B cell (primary cell): ENCODE measurements around the gene EVA1A. TPM values are rescaled to one million over a fixed set of nuclear protein-coding genes. Genes with fewer than 3 reads are reported as not detected.

Experiments used
- ATAC-seq: fragments of 200-7000 bp; cut with Tn5 transposase; one replicate; pipeline ENCODE4 v1.10.0; 2021; ENCODE audit warnings: low read depth, mild to moderate bottlenecking, moderate number of reproducible peaks, moderate library complexity
- CTCF ChIA-PET: fragments of 350-600 bp; sonication (Branson Sonifier 250); formaldehyde crosslinking; loops from one replicate; lab custom pipeline; 2021; ENCODE audit warnings: antibody characterized with exemption, inconsistent platforms; lab: Charles Lee
- POLR2A ChIA-PET: fragments of 350-600 bp; sonication (Branson Sonifier 250); formaldehyde crosslinking; loops from one replicate; lab custom pipeline; 2021; ENCODE audit warnings: antibody characterized with exemption; lab: Charles Lee
- DNase-seq: peaks from one replicate; pipeline ENCODE4 v3.0.0; 2013
- H2AFZ ChIP-seq: 2 replicates; pipeline ENCODE4 v1.6.1; 2012; ENCODE audit warnings: mild to moderate bottlenecking, low read depth, low read length; ENCODE audit not compliant: insufficient read depth, poor library complexity, severe bottlenecking
- H3K27ac ChIP-seq, 2 donors: 1 replicate in 1 of 2; 2 replicates in 1 of 2; pipeline ENCODE4 v1.5.1; 2012 to 2013; ENCODE audit warnings: low read length in 2 of 2, mild to moderate bottlenecking in 2 of 2, moderate library complexity in 1 of 2
- H3K27me3 ChIP-seq, 4 experiments: fragments of 200-600 bp in 1 of 4; sonication (generic) in 1 of 4; replicated peaks in 1 of 4; 1 replicate in 2 of 4; 2 replicates in 2 of 4; pipeline versions ENCODE4 v1.6.1 to v1.7.0; 2013 to 2016; ENCODE audit warnings: low read length in 3 of 4, mild to moderate bottlenecking in 2 of 4, mixed read lengths in 1 of 4, moderate library complexity in 1 of 4; ENCODE audit not compliant: insufficient read depth in 4 of 4, control insufficient read depth in 3 of 4; ENCODE audit errors: control extremely low read depth in 1 of 4
- H3K36me3 ChIP-seq, 2 experiments: replicated peaks in 1 of 2; 1 replicate in 1 of 2; 2 replicates in 1 of 2; pipeline versions ENCODE4 v1.6.1 to v1.7.1; 2013; ENCODE audit warnings: low read length in 1 of 2; ENCODE audit not compliant: insufficient read depth in 2 of 2, control insufficient read depth in 1 of 2; ENCODE audit errors: control extremely low read depth in 1 of 2, extremely low read depth in 1 of 2
- H3K4me1 ChIP-seq, 2 donors: fragments of 200-600 bp in 1 of 2; sonication (generic) in 1 of 2; 1 replicate in 1 of 2; 2 replicates in 1 of 2; pipeline versions ENCODE4 v1.5.1 to v1.6.1; 2013 to 2017; ENCODE audit warnings: low read length in 2 of 2; ENCODE audit not compliant: control insufficient read depth in 2 of 2, insufficient read depth in 2 of 2
- H3K4me2 ChIP-seq: replicated peaks from 2 replicates; pipeline ENCODE3; 2012; ENCODE audit warnings: mild to moderate bottlenecking, low read depth, low read length; ENCODE audit not compliant: poor library complexity, severe bottlenecking
- H3K4me3 ChIP-seq, 5 experiments: fragments of 200-600 bp in 1 of 5; sonication (generic) in 1 of 5; 1 replicate in 3 of 5; 2 replicates in 2 of 5; pipeline versions ENCODE4 v1.5.1 to v1.7.0; 2011 to 2016; ENCODE audit warnings: low read length in 4 of 5, mild to moderate bottlenecking in 4 of 5, low read depth in 2 of 5, control low read depth in 1 of 5, moderate library complexity in 1 of 5; ENCODE audit not compliant: insufficient read depth in 1 of 5; ENCODE audit errors: control extremely low read depth in 1 of 5, extremely low read depth in 1 of 5
- H3K79me2 ChIP-seq: fragments of 200-600 bp; sonication (generic); one replicate; pipeline ENCODE4 v1.6.0; 2016; ENCODE audit warnings: low read length; ENCODE audit not compliant: control insufficient read depth, insufficient read depth
- H3K9ac ChIP-seq: fragments of 200-600 bp; sonication (generic); 2 replicates; pipeline ENCODE4 v1.6.1; 2017; ENCODE audit warnings: mild to moderate bottlenecking, low read length, moderate library complexity
- H3K9me3 ChIP-seq, 3 donors: one replicate each; pipeline versions ENCODE4 v1.6.1 to v1.7.1; 2013; ENCODE audit warnings: low read length in 2 of 3; ENCODE audit not compliant: control insufficient read depth in 2 of 3, insufficient read depth in 1 of 3; ENCODE audit errors: control extremely low read depth in 1 of 3
- H4K20me1 ChIP-seq: 2 replicates; pipeline ENCODE4 v1.6.0; 2012; ENCODE audit warnings: mild to moderate bottlenecking, low read length; ENCODE audit not compliant: insufficient read depth, control insufficient read depth, poor library complexity, severe bottlenecking
- H3K27ac Mint-ChIP-seq: one replicate; pipeline ENCODE4 v1.8.0; 2021; ENCODE audit warnings: mixed read lengths
- H3K27me3 Mint-ChIP-seq: one replicate; pipeline ENCODE4 v1.8.0; 2021; ENCODE audit warnings: mixed read lengths
- H3K4me1 Mint-ChIP-seq: one replicate; pipeline ENCODE4 v1.8.0; 2021; ENCODE audit warnings: mixed read lengths
- H3K4me3 Mint-ChIP-seq: one replicate; pipeline ENCODE4 v1.8.0; 2021; ENCODE audit warnings: mixed read lengths
- H3K9me3 Mint-ChIP-seq: one replicate; pipeline ENCODE4 v1.8.0; 2022; ENCODE audit warnings: mixed read lengths; ENCODE audit not compliant: insufficient read depth
- EZH2 ChIP-seq: IDR thresholded peaks from 2 replicates; pipeline ENCODE4 v1.6.1; 2012; ENCODE audit warnings: borderline replicate concordance, low read depth, mild to moderate bottlenecking, moderate library complexity, low read length; ENCODE audit not compliant: insufficient read depth, poor library complexity, severe bottlenecking
- WGBS: methylation state at CpG from one replicate; pipeline ENCODE4 v1.1.5; 2013; ENCODE audit warnings: missing lambda C conversion rate; ENCODE audit not compliant: insufficient coverage; 5-methylcytosine and 5-hydroxymethylcytosine counted together
- intact Hi-C: fragments of 100-400 bp; cut with micrococcal nuclease; formaldehyde crosslinking; loops from one replicate; pipeline ENCODE4 v1.10.0; 2022
- polyA plus RNA-seq: library from polyadenylated mRNA; depleted of rRNA; stranded (reverse); fragments of >200 nt; gene quantifications from 2 replicates; pipeline ENCODE4 v1.2.3, GENCODE V29; 2012
- total RNA-seq, 2 donors: library from RNA; stranded (reverse); fragments of 120-200 nt in 1 of 2; gene quantifications; 1 replicate in 1 of 2; 2 replicates in 1 of 2; pipeline versions ENCODE4 v1.2.3 to v1.2.4, GENCODE V29; 2013 to 2022
- TF ChIP-seq, protein P1 (sequence below): fragments of 200-600 bp; IDR thresholded peaks from one replicate; pipeline ENCODE4 v1.8.0; 2022; ENCODE audit warnings: antibody characterized with exemption, mild to moderate bottlenecking

EVA1A gene
- total and polyA plus RNA-seq, 2 donors (not counting 1 experiment from before 2014, with no cell fraction given): not detected

DNA sequence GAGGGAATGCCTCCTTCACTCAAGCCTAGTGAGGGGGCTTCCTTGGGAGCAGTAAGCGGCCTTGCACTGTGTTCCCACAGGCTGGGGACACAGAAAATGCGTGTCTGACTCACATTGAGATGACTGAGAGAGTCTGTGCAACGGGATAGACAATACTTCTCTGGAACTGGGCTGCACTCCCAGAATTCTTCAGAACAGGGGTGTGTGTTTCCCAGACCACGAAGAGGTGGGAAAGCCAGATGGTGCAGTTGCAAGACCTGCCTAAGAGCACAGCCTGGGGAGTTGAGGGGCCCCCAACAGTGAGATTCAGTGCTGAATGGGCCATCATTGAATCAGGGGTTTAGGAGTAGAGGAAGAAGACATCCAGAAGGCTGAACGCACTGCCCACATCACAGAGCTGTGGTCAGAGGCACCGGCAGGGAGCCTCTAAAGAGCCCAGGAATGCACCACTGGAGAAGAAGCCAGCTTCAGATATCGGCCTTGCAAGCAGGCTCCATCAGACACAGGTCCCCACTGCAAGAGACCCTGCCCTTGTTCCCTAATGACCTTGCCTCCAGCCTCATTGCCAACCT lies 49.3 kb upstream of the EVA1A start:
- Histone ChIP-seq H3K9me3 (peaks cover 0 to 6% (median 0%) of the 10 kb centered on the region in 3 donors), H3K4me3 (no peak overlapping the region), H3K4me2 (no peak overlapping the region), H2AFZ (no peak overlapping the region), H3K27me3 (peaks cover 0 to 40% (median 14%) of the 10 kb centered on the region in 4 experiments), H3K9ac (no peak overlapping the region), H3K36me3 (no peaks in the 10 kb centered on the region), H3K4me1 (peaks cover 4% of the 10 kb centered on the region in 2 donors), H3K79me2 (no peaks in the 10 kb centered on the region), H4K20me1 (no peaks in the 10 kb centered on the region), H3K27ac (no peak overlapping the region)
- H3K9me3 Mint-ChIP-seq: no peaks in the 10 kb centered on the region
- no peak for TF ChIP-seq EZH2
- TF ChIP-seq, protein P1, sequence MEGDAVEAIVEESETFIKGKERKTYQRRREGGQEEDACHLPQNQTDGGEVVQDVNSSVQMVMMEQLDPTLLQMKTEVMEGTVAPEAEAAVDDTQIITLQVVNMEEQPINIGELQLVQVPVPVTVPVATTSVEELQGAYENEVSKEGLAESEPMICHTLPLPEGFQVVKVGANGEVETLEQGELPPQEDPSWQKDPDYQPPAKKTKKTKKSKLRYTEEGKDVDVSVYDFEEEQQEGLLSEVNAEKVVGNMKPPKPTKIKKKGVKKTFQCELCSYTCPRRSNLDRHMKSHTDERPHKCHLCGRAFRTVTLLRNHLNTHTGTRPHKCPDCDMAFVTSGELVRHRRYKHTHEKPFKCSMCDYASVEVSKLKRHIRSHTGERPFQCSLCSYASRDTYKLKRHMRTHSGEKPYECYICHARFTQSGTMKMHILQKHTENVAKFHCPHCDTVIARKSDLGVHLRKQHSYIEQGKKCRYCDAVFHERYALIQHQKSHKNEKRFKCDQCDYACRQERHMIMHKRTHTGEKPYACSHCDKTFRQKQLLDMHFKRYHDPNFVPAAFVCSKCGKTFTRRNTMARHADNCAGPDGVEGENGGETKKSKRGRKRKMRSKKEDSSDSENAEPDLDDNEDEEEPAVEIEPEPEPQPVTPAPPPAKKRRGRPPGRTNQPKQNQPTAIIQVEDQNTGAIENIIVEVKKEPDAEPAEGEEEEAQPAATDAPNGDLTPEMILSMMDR: no peak
- H3K4me3 Mint-ChIP-seq: no peak overlapping the region
- ChIA-PET CTCF (interaction anchor here (0.8 to 2.4 kb wide), 9 partner anchors 11 to 691 kb away, joined by 3 to 13 read pairs (median 4); partner anchors contain the start of gene TACR1), POLR2A (no interaction called here)
- ATAC-seq (no peak), DNase-seq (no peak)
- peaks cover 57% of the 10 kb centered on the region for H3K27me3 Mint-ChIP-seq
- intact Hi-C loops: loop anchor here (1.0 to 10.0 kb wide), 4 partner anchors 405 to 690 kb away; no protein-coding TSS in a partner anchor
- H3K4me1 Mint-ChIP-seq: peaks cover 5% of the 10 kb centered on the region
- 70% methylated on average over 7 of the region's 7 CpGs for WGBS
- no peak overlapping the region for H3K27ac Mint-ChIP-seq

DNA sequence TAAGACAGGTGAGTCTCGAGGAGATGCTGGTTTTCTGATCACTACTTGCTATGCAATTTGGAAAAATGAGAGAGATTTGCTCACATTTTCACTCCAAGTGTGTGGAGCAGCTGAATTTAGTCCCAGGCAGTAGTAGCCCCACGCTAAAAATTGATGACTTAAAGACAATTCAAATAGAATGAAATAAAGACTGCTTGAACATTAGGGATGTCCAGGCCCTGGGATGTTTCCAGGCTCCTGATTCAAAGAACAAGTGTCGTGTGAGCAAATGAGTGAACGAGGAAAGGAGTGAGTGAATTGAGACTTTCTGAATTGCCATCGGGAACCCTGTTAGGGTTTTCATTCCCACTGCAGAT lies 48.6 kb upstream of the EVA1A start:
- peaks cover 60% of the 10 kb centered on the region for H3K27me3 Mint-ChIP-seq
- 60% methylated on average over 1 of the region's 5 CpGs for WGBS
- Histone ChIP-seq H3K36me3 (no peaks in the 10 kb centered on the region), H3K9me3 (peaks cover 0 to 6% (median 0%) of the 10 kb centered on the region in 3 donors), H3K27me3 (peaks cover 0 to 40% (median 14%) of the 10 kb centered on the region in 4 experiments), H4K20me1 (no peaks in the 10 kb centered on the region), H3K4me2 (peak overlapping the region; percentile 46), H3K27ac (no peak overlapping the region), H3K4me1 (peaks cover 4% of the 10 kb centered on the region in 2 donors), H3K9ac (no peak overlapping the region), H3K79me2 (no peaks in the 10 kb centered on the region), H2AFZ (no peak overlapping the region), H3K4me3 (no peak overlapping the region)
- H3K4me1 Mint-ChIP-seq: peaks cover 7% of the 10 kb centered on the region
- no peak overlapping the region for H3K27ac Mint-ChIP-seq
- ChIA-PET POLR2A (no interaction called here), CTCF (interaction anchor here (0.6 to 2.4 kb wide), 14 partner anchors 12 to 690 kb away, joined by 3 to 16 read pairs (median 4); partner anchors contain the start of gene TACR1)
- no peaks in the 10 kb centered on the region for H3K9me3 Mint-ChIP-seq
- ATAC-seq (no peak), DNase-seq (no peak)
- no peak for TF ChIP-seq EZH2
- TF ChIP-seq, protein P1: peak; percentile 28
- intact Hi-C loops: loop anchor here (1.0 to 10.0 kb wide), 4 partner anchors 405 to 689 kb away; no protein-coding TSS in a partner anchor
- no peak overlapping the region for H3K4me3 Mint-ChIP-seq
